ENCODE data around the gene CHST3.
A peak's percentile ranks its signal among the peaks of the same experiment; 100 is the strongest.
"Not testable (repeated sequence)": the region's sequence is repeated elsewhere in the genome, so short reads cannot be mapped to it uniquely, and the experiment has no call there.

The CHST3 gene

GRCh38 chr10:72032409-72033162 is 68.4 kb downstream of the CHST3 start:
- not testable (repeated sequence) for DNase-seq (ENCODE audit: low read depth)

- DNase-seq (ENCODE audit: low read depth), result no peak
Observed at GRCh38 chr10:72034040-72034499, 69.9 kb downstream of the CHST3 start.

- DNase-seq (ENCODE audit: low read depth), result no peak
Observed at GRCh38 chr10:72034761-72035160, 70.6 kb downstream of the CHST3 start.

- no peak for DNase-seq (ENCODE audit: low read depth)
Observed at GRCh38 chr10:72035252-72035887, 71.2 kb downstream of the CHST3 start.

GRCh38 chr10:72037266-72037665 is 73.1 kb downstream of the CHST3 start:
- DNase-seq (ENCODE audit: low read depth), result no peak

GRCh38 chr10:72037811-72038210 is 73.6 kb downstream of the CHST3 start:
- no peak for DNase-seq (ENCODE audit: low read depth)

- no peak for DNase-seq (ENCODE audit: low read depth)
Observed at GRCh38 chr10:72038458-72039001, 74.3 kb downstream of the CHST3 start.

- no peak for DNase-seq (ENCODE audit: low read depth)
Observed at GRCh38 chr10:72039377-72039776, 75.2 kb downstream of the CHST3 start.

- no peak for DNase-seq (ENCODE audit: low read depth)
Observed at GRCh38 chr10:72041491-72041890, 77.3 kb downstream of the CHST3 start.

- no peak for DNase-seq (ENCODE audit: low read depth)
Observed at GRCh38 chr10:72043016-72043834, 79.0 kb downstream of the CHST3 start.

GRCh38 chr10:72044417-72045041 is 80.3 kb downstream of the CHST3 start:
- DNase-seq (ENCODE audit: low read depth), result no peak

GRCh38 chr10:72045586-72045985 is 81.4 kb downstream of the CHST3 start:
- no peak for DNase-seq (ENCODE audit: low read depth)

GRCh38 chr10:72048450-72049124 is 84.4 kb downstream of the CHST3 start:
- peak; percentile 81 for DNase-seq (ENCODE audit: low read depth)

GRCh38 chr10:72049472-72049871 is 85.3 kb downstream of the CHST3 start:
- DNase-seq (ENCODE audit: low read depth), result no peak

GRCh38 chr10:72049969-72050781 is 86.0 kb downstream of the CHST3 start:
- no peak for DNase-seq (ENCODE audit: low read depth)

GRCh38 chr10:72050873-72051272 is 86.7 kb downstream of the CHST3 start:
- DNase-seq (ENCODE audit: low read depth), result no peak

- DNase-seq (ENCODE audit: low read depth), result no peak
Observed at GRCh38 chr10:72053690-72054089, 89.5 kb downstream of the CHST3 start.

- DNase-seq (ENCODE audit: low read depth), result no peak
Observed at GRCh38 chr10:72056113-72056512, 91.9 kb downstream of the CHST3 start.

GRCh38 chr10:72056932-72057751 is 92.9 kb downstream of the CHST3 start:
- no peak for DNase-seq (ENCODE audit: low read depth)

Data from T follicular helper cell (primary cell).